NT2/D1 (cell line): ENCODE results near the gene ZDHHC4.
"Not testable (repeated sequence)": the region's sequence is repeated elsewhere in the genome, so short reads cannot be mapped to it uniquely, and the experiment has no call there.

ENCODE experiments used
- SUZ12 ChIP-seq: IDR thresholded peaks from 2 replicates; pipeline ENCODE4 v1.6.1; 2011; ENCODE audit not compliant: insufficient read length, insufficient read depth; ENCODE audit errors: extremely low read depth
- ZNF274 ChIP-seq: IDR thresholded peaks from 2 replicates; pipeline ENCODE4 v1.6.1; 2011; ENCODE audit warnings: mild to moderate bottlenecking, low read depth, low read length

DNA sequence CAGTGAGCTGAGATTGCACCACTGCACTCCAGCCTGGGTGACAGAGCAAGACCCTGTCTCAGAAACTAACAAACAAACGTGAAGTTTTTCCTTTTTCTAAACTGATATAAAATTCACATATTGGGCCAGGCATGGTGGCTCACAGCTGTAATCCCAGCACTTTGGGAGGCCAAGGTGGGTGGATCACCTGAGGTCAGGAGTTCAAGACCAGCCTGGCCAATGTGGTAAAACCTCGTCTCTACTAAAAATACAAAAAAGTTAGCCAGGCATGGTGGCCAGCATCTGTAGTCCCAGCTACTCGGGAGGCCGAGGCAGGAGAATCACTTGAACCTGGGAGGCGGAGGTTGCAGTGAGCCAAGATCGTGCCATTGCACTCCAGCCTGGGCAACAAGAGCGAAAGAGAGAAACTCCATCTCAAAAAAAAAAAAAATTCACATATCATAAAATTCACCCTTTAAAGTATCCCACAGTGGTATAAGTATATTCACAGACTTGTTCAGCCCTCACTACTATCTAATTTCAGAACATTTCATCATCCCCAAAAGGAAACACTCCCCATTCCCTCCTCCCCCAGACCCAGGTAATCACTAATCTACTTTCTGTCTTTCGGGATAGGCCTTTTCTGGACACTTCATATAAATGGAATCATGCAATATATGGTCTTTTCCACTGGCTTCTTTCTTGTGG lies 8.6 kb downstream of the ZDHHC4 start:
- TF ChIP-seq ZNF274, SUZ12: not testable (repeated sequence)
